ENCODE measurements around the gene DDX31.

The DDX31 gene

DNA sequence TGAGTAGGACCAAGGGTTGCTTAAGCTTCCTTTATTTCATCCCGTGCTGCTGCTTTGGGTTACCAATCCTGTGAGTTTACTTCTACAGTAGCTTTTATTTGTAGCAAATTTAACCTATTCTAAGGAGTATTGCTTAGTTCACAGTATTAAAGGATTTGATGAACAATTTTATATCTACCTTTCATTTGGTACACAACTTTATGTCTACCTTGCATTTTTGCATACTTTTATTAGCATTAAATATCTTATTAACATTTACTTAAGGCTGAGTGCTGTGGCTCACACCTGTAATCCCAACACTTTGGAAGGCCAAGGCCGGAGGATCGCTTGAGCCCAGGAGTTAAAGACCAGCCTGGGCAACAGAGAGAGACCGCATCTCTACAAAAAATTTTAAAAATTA lies 4.7 kb upstream of the DDX31 start:
- DNase-seq (ENCODE audit: low read depth): no peak
- TF ChIP-seq, protein P1, sequence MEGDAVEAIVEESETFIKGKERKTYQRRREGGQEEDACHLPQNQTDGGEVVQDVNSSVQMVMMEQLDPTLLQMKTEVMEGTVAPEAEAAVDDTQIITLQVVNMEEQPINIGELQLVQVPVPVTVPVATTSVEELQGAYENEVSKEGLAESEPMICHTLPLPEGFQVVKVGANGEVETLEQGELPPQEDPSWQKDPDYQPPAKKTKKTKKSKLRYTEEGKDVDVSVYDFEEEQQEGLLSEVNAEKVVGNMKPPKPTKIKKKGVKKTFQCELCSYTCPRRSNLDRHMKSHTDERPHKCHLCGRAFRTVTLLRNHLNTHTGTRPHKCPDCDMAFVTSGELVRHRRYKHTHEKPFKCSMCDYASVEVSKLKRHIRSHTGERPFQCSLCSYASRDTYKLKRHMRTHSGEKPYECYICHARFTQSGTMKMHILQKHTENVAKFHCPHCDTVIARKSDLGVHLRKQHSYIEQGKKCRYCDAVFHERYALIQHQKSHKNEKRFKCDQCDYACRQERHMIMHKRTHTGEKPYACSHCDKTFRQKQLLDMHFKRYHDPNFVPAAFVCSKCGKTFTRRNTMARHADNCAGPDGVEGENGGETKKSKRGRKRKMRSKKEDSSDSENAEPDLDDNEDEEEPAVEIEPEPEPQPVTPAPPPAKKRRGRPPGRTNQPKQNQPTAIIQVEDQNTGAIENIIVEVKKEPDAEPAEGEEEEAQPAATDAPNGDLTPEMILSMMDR (IDR thresholded peaks at IDR 0.05; ENCODE audit: low read length, missing control alignments): no peak

DNA sequence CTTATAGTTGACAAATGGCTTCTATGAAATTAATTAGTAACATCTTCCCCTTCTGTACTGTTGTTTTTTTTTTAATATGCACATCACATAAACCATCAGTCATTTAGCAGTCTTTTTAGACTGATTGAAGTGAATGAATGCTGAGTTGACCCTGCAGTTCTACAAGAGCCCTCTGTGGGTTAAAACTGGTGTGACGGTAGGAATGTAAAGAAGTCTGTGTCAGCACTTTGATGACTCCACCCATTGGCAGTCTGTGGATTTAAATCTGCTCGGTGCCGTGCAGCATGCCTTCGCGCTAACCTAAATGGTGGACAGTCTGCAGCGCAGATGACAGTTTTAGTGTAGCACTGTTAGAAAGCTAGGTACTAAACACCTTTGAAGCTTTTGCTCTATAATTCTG lies 3.6 kb upstream of the DDX31 start:
- TF ChIP-seq, protein P1 (IDR thresholded peaks at IDR 0.05; ENCODE audit: low read length, missing control alignments): peak; percentile 37
- H3K4me3 ChIP-seq (replicated peaks; ENCODE audit: low read depth, low read length): no peak overlapping the region
- peak; percentile 61 for DNase-seq (ENCODE audit: low read depth)

More for the DNA sequence above, 4.7 kb upstream of the DDX31 start:
- H3K4me3 ChIP-seq (replicated peaks; ENCODE audit: low read depth, low read length): no peak overlapping the region

DNA sequence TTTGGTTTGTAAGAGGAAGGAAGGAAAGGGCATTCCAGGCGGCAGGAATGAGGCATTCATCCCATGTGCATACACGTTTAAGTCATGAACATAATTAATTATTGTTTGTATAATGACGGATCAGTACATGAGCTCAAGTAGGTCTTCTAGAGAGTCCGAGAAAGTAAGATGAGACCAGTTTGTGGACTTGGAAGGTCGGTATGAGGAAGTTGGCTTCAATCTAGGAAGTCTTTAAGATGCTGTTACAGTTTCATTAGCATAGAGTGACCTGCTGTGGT lies 2.6 kb upstream of the DDX31 start:
- H3K4me3 ChIP-seq (replicated peaks; ENCODE audit: low read depth, low read length): peak overlapping the region; percentile 98
- TF ChIP-seq, protein P1 (IDR thresholded peaks at IDR 0.05; ENCODE audit: low read length, missing control alignments): no peak
- DNase-seq (ENCODE audit: low read depth): no peak

DNA sequence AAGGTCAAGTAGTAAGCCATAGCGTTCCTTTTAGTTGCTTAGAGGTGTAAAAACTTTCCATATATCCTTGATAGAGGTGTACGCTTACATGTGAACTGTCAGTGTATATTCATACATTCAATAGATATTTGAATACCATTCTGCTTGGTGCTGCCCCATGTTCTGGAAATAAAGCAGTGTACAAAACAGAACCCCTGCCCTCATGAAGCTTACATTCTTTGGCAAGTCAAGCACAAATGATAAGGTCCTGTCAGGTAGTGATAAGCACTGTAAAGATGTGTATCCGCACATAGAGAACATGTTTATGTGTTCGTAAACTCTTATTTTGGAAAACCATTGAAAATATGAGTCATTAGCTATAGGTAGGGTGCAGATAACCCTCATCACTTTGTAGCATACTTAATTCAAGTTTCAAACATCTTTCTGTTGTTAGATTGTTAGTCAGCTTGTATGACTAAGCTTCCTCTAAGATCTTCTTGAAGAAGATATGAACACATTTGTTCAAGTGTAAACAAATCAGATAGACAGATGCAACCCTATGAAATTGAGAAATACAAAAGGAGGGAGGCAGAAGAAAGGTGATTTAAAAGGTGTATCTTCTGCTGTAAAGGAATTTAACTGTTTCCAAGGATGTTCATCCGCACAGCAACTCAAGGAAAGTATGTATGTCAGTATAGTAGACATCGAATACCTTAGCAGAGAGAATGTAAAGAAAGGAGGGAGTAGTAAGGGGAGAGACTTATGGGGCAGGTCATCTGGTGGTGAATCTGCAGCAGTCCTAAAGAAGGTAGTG lies 2.0 kb upstream of the DDX31 start:
- TF ChIP-seq, protein P1 (IDR thresholded peaks at IDR 0.05; ENCODE audit: low read length, missing control alignments): no peak
- H3K4me3 ChIP-seq (replicated peaks; ENCODE audit: low read depth, low read length): peak overlapping the region; percentile 98
- no peak for DNase-seq (ENCODE audit: low read depth)

GRCh38 chr9:132670457-132671391 lies 941 bp upstream of the DDX31 start, which contains the start of gene GTF3C4:
Gene GTF3C4, plus strand, starts transcription at chr9:132670464. Its CDS starts 135 bp downstream, at chr9:132670599.
- TF ChIP-seq, protein P1 (IDR thresholded peaks at IDR 0.05; ENCODE audit: low read length, missing control alignments): no peak
- DNase-seq (ENCODE audit: low read depth): peak; percentile 38
- H3K4me3 ChIP-seq (replicated peaks; ENCODE audit: low read depth, low read length): peak within 1 kb of the TSS; percentile 98

DNA sequence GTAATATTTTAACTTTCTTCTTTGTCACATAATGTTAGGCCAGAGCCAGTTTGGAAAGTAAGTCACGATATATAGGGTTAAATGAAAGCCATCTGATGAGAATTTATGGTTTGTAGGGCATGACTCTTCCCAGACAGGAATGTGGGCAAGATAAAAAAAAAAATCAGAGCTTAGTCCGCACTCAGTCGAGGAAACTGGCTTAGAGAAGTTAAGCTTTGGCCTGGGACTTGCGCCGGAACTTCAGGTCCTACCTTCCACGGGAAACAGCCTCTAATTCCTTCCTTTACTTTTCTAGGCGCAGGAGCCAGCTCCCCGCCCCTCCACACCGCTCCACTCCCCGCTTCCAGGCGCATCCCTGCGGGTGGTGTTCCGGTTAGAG lies 475 bp downstream of the DDX31 start:
- TF ChIP-seq, protein P1 (IDR thresholded peaks at IDR 0.05; ENCODE audit: low read length, missing control alignments): no peak
- peak; percentile 67 for DNase-seq (ENCODE audit: low read depth)
- peak overlapping the region; percentile 98 for H3K4me3 ChIP-seq (replicated peaks; ENCODE audit: low read depth, low read length)
